ENCODE results near the gene SEC23IP.

DNA sequence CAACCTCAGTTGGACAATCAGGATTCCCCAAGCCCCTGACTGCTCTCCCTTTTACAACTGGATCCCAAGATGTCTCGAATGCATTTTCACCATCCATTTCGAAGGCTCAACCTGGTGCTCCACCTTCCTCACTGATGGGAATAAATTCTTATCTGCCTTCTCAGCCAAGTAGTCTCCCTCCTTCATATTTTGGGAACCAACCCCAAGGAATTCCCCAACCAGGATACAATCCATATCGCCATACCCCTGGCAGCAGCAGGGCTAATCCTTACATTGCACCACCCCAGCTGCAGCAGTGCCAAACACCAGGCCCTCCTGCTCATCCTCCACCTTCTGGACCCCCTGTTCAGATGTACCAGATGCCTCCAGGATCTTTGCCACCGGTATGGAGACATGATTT is 6.0 kb downstream of the SEC23IP start:
- TF ChIP-seq, protein P1, sequence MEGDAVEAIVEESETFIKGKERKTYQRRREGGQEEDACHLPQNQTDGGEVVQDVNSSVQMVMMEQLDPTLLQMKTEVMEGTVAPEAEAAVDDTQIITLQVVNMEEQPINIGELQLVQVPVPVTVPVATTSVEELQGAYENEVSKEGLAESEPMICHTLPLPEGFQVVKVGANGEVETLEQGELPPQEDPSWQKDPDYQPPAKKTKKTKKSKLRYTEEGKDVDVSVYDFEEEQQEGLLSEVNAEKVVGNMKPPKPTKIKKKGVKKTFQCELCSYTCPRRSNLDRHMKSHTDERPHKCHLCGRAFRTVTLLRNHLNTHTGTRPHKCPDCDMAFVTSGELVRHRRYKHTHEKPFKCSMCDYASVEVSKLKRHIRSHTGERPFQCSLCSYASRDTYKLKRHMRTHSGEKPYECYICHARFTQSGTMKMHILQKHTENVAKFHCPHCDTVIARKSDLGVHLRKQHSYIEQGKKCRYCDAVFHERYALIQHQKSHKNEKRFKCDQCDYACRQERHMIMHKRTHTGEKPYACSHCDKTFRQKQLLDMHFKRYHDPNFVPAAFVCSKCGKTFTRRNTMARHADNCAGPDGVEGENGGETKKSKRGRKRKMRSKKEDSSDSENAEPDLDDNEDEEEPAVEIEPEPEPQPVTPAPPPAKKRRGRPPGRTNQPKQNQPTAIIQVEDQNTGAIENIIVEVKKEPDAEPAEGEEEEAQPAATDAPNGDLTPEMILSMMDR (IDR thresholded peaks at IDR 0.05), result no peak
- TF ChIP-seq POLR2A (IDR thresholded peaks at IDR 0.05) (no peak), POLR2AphosphoS5 (IDR thresholded peaks at IDR 0.05) (no peak)

Data from prostate gland (tissue), 2 donors.